DMS79 (cell line): ENCODE measurements around the gene MSANTD4.
"Not testable (repeated sequence)": the region's sequence is repeated elsewhere in the genome, so short reads cannot be mapped to it uniquely, and the experiment has no call there.

ENCODE experiments used
- DNase-seq: peaks from one replicate; lab custom pipeline; 2025; lab: John Stamatoyannopoulos, UW

MSANTD4 gene

DNA sequence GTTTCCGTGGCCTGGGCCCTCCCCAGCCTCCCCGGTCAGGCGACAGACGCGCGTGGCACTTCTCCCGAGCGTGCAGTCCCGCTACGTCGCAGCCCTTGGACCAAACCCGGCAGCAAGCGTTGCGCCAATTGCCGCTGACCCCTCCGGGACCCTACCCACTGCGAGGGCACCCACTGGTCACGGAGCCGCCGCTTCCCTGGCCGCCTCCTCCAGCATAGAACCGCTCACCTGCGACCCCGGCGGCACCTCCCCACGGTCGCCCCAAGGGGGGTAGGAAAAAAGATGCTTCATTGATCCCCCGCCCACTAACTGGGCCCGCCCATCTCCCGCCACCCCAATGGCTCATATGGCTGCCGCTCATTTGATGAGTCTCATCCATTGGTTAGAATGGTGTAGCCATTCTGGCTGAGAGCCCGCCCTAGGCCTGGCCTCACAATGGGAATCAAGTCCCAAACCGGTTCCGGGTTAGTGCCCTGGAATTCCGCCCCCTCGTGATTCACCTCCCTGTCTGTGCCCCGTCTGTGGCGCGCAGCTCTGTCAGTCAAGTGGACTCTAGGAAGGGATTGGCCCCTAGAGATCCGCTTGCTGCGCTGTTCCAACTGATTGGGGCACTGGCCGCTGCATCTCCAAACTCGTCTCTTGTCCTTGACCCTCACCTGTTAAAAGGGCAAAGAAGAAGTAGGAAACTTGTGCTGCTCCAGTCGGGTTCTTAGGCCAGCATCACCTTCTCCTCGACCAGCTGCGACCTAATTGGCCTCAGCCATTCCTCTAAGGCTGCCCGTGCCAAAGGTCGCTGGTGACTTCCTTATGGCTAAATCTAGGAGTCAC is at the start of gene MSANTD4:
Gene MSANTD4, minus strand, starts transcription at position 274 of the 828 bp plus-strand sequence. CDS start 11,323 bp downstream, outside the sequence.
- peak; percentile 100 for DNase-seq

- DNase-seq = no peak
These were observed 48.6 kb upstream of the MSANTD4 start for GRCh38 chr11:106070606-106071005.

- DNase-seq = no peak
These were observed 41.0 kb upstream of the MSANTD4 start for GRCh38 chr11:106063009-106063408.

GRCh38 chr11:106061954-106062949 is 40.2 kb upstream of the MSANTD4 start:
- no peak for DNase-seq

DNA sequence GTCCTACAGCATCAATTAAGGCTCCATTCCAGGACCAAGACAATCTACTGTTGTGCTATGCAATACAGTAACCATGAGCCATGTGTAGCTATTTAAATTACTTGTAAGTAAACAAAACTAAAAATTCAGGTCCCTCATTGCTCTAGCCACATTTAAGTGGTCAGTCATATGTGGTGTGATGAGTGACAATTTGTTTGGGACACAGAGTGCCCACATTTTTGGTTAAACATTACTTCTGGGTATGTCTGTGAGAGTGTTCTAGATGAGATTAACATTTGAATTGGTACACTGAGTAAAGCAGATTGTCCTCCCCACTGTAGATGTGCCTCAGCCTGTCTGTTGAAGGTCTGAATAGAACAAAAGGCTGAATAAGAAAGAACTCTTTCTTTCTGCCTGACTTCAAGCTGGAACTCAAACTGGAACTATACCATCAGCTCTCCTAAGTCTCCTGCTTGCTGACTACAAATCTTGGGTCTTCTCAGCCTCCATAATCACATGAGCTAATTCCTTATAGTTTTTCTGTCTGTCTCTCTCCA is 39.3 kb upstream of the MSANTD4 start:
- DNase-seq = no peak

DNA sequence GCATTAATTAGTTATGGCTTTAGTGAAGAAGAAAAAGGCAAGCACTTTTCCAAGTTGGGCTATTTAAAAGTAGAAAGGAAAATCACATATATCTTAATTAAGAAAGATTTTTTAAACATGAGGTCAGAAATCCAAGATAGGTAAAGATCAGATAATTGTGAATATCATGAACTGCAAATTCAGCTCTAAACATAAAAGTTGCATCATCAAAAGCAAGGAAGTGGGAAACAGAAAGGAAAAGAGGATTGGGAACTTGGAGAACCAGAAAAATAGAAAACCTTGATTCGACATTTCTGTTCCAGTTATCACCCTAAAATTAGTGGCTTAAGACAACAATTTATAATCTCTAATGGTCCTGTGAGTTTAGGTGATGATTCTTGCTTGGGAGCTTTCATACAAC is 37.6 kb upstream of the MSANTD4 start:
- DNase-seq = no peak

DNA sequence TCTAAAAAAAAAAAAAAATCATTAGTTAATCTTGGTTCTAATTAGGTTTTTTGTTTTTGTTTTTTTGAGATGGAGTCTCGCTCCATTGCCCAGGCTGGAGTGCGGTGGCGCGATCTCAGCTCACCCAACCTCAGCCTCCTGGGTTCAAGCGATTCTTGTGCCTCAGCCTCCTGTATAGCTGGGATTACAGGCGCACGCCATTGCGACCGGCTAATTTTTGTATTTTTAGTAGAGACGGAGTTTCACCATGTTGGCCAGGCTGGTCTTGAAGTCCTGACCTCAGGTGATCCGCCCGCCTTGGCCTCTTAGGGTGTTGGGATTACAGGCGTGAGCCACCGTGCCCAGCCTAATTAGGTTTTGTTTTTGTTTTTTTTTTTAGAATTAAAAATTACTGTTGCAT is 36.3 kb upstream of the MSANTD4 start:
- not testable (repeated sequence) for DNase-seq

GRCh38 chr11:106051103-106051502 is 29.1 kb upstream of the MSANTD4 start:
- DNase-seq = no peak

- no peak for DNase-seq
These were observed 27.9 kb upstream of the MSANTD4 start for GRCh38 chr11:106049727-106050476.

GRCh38 chr11:106047631-106048030 is 25.6 kb upstream of the MSANTD4 start:
- no peak for DNase-seq

DNA sequence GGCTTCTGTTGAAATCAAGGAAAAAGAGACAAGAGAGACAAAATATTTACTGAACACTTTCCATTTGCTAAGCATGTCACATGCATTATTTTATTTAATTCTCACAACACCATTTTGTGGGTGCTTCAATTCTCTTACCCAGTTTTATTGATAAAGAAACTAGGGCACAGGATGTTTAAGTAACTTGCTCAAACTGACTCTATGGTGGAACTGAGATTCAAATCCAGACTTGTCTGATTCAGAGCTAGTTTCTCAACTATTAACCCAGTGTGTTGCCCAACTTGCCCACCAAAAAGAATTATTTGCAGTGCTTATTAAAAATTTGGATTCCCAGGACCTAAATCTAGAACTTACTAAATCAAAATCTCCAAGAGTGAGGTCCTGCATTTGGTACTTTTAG is 21.5 kb upstream of the MSANTD4 start:
- no peak for DNase-seq

GRCh38 chr11:106032861-106033260 is 10.8 kb upstream of the MSANTD4 start:
- DNase-seq = no peak

DNA sequence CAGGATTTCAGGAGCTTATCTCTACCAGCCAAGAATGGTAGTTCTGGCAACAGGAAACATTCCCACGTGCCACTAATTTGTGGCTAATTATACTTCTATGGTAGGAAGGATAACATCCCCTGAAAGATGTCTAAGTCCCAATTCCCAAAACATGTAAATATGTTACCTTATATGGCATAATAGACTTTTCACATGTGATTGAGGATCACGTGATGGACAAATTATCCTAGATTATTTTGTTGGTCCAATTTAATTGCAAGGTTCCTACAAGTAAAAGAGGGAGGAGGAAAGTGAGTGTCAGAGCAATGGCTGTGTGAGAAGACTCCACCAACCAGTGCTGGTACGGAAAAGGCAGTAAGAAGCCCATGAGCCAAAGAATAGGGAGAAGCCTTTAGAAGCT is 9.9 kb upstream of the MSANTD4 start:
- DNase-seq = no peak

DNA sequence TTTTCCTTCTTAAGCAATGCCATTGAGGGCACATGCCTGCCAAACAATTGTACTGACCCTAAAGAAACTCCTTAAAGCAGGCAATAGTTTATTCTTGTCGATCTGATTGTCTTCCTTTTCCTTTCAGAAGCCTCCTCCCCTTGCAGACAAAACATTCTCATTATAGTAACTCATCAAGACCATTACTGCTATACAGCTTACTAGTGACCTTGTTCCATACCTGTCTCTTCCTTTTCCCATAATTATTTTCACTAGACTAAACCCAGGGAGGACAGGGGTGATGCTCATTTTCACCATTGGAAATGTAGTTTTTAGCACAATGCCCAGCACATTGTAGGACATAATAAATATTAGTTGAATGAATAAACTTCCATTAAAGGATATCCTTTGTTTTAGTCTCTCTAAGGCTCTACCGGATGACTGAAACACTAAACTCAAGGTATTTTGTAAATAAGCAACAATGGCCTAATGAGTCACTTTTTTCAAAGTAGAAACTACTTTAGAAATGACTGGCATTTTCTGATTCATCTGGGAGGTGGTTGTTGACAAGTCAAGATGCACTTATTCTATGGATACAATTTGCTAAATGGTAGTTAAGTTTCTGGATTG is 9.3 kb upstream of the MSANTD4 start:
- no peak for DNase-seq

DNA sequence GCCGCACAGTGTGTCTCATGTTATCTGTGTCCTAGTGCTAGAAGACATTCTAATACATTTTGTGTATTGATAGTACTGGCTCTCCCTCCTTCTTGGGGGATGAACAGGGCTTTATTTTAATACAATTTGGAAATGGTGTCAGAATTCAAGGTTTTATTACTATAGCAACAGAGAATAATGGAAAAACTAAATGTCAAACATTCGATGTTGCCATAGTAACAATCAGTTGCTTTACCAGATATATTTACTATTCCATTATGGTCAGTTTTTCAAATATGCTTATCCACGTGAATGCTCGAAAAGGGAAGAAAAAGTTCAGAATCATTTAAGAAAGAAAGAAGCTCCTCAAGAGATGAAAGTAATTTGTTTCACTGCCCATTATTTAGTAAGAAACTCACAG is 8.6 kb upstream of the MSANTD4 start:
- no peak for DNase-seq

GRCh38 chr11:106022795-106023275 is 795 bp upstream of the MSANTD4 start:
- no peak for DNase-seq

DNA sequence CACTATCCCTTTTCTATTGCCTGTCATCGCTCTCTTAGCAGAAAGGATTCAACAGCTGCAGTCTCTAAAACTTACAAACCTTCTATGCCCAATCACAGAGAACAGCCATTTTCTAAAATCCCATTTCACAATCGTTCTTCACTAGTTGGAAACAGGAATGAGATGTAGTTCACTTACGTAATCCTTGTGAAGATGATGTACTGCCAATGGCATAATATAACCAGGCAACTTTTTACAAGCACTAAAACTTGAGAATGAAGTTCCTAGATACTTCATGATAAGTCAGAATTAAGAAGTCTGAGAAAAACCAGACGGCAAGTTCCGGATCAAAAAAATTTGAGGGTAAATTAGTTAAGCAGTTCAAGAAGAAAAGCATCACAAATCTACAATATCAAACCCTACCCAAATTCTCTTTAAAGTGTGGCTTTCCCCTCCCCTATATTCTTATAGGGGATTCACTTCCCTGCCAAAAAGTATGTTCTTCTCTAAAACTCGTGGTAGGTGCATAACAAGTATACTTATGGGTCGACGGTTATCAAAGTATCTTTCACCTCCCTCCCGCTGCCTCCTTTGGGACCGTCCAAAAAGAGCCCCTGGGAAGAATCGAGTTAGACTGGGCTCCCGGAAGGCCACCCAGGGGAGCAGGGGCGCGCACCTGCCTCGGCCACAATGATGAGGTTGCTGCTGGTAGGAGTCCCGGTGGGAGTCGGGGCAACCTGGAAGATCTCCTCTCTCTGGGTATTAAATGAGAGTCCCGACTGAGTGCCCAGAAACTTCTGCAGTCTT is 666 bp downstream of the MSANTD4 start:
- DNase-seq = no peak

- DNase-seq = no peak
These were observed 4.9 kb downstream of the MSANTD4 start for GRCh38 chr11:106017093-106017492.

DNA sequence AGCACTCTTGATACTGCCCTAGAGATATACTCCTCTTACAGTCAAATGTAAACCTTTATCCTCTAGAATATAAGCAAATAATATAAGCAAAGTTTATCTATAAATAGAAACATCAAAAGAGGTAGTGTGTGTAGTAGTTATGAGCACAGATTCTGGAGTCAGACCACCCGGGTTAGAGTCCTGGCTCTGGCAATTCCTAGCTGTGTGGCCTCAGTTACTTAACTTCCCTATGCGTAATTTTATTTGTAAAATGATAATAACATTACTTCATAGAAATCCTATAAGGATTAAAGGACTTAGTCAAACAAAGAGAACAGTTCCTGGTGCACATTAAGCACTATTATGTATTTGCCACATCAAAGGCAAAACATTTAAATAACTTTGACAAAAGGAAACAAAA is 7.0 kb downstream of the MSANTD4 start:
- DNase-seq = no peak

- no peak for DNase-seq
These were observed 7.4 kb downstream of the MSANTD4 start for GRCh38 chr11:106014620-106015019.
